Suprapubic skin (tissue), 3 donors: Measurements from ENCODE around the gene S100PBP.

Experiments used
- POLR2AphosphoS5 ChIP-seq, 3 donors: sonication (generic); formaldehyde crosslinking; IDR thresholded peaks; one replicate each; pipeline ENCODE4 v1.6.1; 2017; ENCODE audit warnings: antibody characterized with exemption in 3 of 3
- TF ChIP-seq, protein P1 (sequence below), 2 donors: fragments of 200-600 bp in 1 of 2; fragments of 450-650 bp in 1 of 2; sonication (generic) in 1 of 2; IDR thresholded peaks; one replicate each; pipeline ENCODE4 v1.5.1; 2016 to 2019; ENCODE audit warnings: antibody characterized with exemption in 2 of 2, mild to moderate bottlenecking in 1 of 2, moderate library complexity in 1 of 2

DNA sequence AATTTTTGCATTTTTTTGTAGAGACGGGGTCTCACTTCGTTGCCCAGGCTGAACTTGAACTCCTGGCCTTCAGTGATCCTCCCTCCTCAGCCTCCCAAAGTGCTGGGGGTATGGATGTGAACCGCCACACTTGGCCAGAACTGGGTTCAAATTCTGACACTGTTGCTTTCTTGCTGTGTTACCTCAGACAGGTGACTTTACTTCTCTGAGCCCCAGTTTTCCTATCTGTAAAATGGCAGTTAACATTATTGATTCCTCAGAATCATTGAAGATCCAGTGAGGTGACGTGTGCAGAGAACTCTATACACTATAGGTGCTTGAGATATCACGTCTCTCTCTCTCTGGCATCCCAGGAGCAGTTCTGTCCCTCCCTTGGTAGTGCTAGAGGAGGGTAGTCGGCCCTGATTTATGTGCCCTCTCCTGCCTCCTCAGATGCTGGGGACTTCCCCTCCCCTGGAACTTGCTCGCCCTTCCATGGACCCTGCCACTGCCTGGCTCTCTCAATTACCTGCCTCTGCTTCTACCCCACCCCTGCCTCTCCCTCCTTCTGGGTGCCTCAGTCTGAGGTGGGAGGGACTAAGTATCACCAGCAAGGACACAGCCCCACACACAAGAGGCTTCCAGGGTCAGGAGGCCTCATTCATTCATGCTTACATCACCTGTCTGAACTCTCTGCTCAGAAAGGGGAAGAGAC, 66.0 kb downstream of the S100PBP start:
- TF ChIP-seq, protein P1, sequence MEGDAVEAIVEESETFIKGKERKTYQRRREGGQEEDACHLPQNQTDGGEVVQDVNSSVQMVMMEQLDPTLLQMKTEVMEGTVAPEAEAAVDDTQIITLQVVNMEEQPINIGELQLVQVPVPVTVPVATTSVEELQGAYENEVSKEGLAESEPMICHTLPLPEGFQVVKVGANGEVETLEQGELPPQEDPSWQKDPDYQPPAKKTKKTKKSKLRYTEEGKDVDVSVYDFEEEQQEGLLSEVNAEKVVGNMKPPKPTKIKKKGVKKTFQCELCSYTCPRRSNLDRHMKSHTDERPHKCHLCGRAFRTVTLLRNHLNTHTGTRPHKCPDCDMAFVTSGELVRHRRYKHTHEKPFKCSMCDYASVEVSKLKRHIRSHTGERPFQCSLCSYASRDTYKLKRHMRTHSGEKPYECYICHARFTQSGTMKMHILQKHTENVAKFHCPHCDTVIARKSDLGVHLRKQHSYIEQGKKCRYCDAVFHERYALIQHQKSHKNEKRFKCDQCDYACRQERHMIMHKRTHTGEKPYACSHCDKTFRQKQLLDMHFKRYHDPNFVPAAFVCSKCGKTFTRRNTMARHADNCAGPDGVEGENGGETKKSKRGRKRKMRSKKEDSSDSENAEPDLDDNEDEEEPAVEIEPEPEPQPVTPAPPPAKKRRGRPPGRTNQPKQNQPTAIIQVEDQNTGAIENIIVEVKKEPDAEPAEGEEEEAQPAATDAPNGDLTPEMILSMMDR (IDR thresholded peaks at IDR 0.05) = no peak
- TF ChIP-seq POLR2AphosphoS5 (IDR thresholded peaks at IDR 0.05) = no peak
